Measurements from ENCODE around the gene CHSY1. TPM values are rescaled to one million over a fixed set of nuclear protein-coding genes. Genes with fewer than 3 reads are reported as not detected.

Gene CHSY1
- total and polyA plus RNA-seq, 9 donors: 23.0 to 69.9 (median 33.0) TPM

DNA sequence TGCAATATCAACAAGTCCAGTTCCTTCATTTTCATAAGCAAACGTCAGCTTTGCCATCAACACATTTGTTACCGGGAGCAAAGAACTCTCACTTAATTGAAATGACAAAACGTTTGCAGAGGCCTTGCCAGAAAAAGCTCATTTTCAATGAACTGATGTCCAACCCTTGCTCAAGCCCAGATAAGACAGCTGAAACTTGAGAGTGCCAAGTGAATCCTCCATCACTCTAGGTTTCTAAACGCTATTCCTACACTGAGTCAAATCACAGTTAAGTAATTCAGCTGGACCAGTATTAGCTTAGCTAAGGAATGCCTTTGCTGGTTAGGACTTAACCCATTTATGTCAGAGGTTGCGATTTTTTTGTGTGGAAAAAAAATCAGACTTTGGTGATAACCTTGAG is 11.5 kb downstream of the CHSY1 start:
- WGBS, 3 donors: 7 to 17% (median 13%) methylated on average over 5 of the region's 5 CpGs
- no peaks in the 10 kb centered on the region for H3K9me3 ChIP-seq
- no peak overlapping the region for H3K4me3 ChIP-seq
- peaks cover 42% of the 10 kb centered on the region for H3K4me1 ChIP-seq (ENCODE audit: insufficient read depth)
- peak overlapping the region in 1 of 2 donors; percentile 44 for H3K27ac ChIP-seq
- no peaks in the 10 kb centered on the region for H3K27me3 ChIP-seq
- DNase-seq: peak in 1 of 5 donors; percentile 43
- TF ChIP-seq POLR2A (IDR thresholded peaks at IDR 0.05) (no peak), EP300 (IDR thresholded peaks at IDR 0.05) (no peak)
- TF ChIP-seq, protein P1, sequence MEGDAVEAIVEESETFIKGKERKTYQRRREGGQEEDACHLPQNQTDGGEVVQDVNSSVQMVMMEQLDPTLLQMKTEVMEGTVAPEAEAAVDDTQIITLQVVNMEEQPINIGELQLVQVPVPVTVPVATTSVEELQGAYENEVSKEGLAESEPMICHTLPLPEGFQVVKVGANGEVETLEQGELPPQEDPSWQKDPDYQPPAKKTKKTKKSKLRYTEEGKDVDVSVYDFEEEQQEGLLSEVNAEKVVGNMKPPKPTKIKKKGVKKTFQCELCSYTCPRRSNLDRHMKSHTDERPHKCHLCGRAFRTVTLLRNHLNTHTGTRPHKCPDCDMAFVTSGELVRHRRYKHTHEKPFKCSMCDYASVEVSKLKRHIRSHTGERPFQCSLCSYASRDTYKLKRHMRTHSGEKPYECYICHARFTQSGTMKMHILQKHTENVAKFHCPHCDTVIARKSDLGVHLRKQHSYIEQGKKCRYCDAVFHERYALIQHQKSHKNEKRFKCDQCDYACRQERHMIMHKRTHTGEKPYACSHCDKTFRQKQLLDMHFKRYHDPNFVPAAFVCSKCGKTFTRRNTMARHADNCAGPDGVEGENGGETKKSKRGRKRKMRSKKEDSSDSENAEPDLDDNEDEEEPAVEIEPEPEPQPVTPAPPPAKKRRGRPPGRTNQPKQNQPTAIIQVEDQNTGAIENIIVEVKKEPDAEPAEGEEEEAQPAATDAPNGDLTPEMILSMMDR (IDR thresholded peaks at IDR 0.05): no peak
- no peaks in the 10 kb centered on the region for H3K36me3 ChIP-seq
- intact Hi-C loops (cut with DNase I): loop anchor here in 3 of 4 donors (5.0 to 10.0 kb wide), 4 partner anchors 43 to 106 kb away; no protein-coding TSS in a partner anchor

DNA sequence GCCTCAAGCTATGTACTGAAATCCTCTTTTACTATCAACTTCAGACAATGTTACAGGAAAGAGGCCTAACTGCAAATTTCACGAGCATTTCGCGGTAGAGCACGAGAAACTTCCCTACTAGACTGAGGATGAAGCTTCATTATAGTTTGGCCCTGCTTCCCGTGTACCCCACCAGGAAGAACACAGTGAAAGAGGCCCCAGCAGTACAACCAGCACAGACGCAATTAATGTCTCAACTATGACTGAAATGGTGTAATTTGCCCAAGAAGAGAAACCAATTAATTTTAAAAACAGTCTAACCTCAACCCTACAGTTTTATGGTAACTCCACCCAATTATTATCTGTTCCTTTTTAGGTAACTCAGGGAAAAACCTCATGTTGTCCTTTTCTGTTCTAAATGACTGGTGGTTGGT is 12.1 kb downstream of the CHSY1 start:
- Histone ChIP-seq H3K36me3 (no peaks in the 10 kb centered on the region), H3K27ac (peak overlapping the region in 1 of 2 donors; percentile 44), H3K4me3 (no peak overlapping the region), H3K4me1 (ENCODE audit: insufficient read depth) (peaks cover 36% of the 10 kb centered on the region), H3K27me3 (no peaks in the 10 kb centered on the region), H3K9me3 (no peaks in the 10 kb centered on the region)
- intact Hi-C loops (cut with DNase I): loop anchor here in 3 of 4 donors (5.0 to 10.0 kb wide), 4 partner anchors 42 to 105 kb away; no protein-coding TSS in a partner anchor
- DNase-seq: no peak
- TF ChIP-seq POLR2A (IDR thresholded peaks at IDR 0.05): no peak
- TF ChIP-seq, protein P1 (IDR thresholded peaks at IDR 0.05): no peak
- no peak for TF ChIP-seq EP300 (IDR thresholded peaks at IDR 0.05)
- WGBS, 3 donors: 28 to 54% (median 51%) methylated on average over 6 of the region's 6 CpGs

DNA sequence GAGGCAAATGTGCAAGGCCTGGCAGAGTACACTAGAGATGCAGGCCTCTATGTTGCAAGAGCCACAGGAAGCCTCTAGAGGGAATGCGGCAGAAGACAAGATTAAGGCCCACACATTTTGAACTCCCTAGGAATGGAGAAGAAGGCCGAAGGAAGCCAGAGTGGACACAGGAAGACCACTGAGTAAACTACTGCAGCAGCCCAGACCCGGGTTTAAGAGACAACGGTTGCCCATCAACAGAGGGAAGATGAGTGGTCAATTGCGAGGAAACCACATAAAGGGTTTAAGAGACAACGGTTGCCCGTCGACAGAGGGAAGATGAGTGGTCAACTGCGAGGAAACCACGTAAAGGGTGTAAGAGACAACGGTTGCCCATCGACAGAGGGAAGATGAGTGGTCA is 14.6 kb downstream of the CHSY1 start:
- Histone ChIP-seq H3K27ac (no peak overlapping the region), H3K27me3 (no peaks in the 10 kb centered on the region), H3K36me3 (no peaks in the 10 kb centered on the region), H3K9me3 (no peaks in the 10 kb centered on the region), H3K4me1 (ENCODE audit: insufficient read depth) (peaks cover 25% of the 10 kb centered on the region), H3K4me3 (no peak overlapping the region)
- 86 to 94% (median 91%) methylated on average over 12 of the region's 12 CpGs for WGBS, 3 donors
- no peak for TF ChIP-seq POLR2A (IDR thresholded peaks at IDR 0.05)
- TF ChIP-seq, protein P1 (IDR thresholded peaks at IDR 0.05): no peak
- TF ChIP-seq EP300 (IDR thresholded peaks at IDR 0.05): no peak
- DNase-seq: no peak
- intact Hi-C loops (cut with DNase I): no loop called here

DNA sequence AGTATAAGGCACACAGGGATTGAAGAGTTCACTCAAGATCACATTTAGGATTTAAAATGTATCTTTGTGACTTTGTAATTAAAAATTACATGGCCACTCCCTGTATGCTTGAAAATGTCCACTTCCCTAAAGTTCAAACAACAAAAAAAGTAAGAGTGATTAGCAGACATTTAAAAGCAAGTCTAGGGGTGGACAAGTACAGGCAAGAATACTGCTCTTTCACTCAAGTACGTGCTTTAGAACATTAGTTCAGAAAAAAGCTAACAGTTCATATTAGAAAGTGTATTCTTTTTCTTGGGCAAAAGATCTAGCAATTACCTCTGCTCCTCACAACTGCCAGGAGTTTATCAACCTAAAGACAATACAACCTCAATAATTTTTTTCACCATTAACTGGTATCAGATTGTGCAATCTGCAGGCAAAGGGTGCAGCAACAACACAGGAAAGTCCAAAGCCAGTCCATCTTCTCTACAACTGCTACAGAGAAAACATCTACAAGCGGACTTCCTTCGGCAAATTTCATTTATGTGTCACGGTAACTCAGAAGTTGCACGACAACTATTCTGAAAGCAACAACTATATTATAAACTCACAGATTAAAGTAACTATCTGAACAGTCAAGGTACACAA is 18.1 kb downstream of the CHSY1 start:
- no peaks in the 10 kb centered on the region for H3K27me3 ChIP-seq
- TF ChIP-seq EP300 (IDR thresholded peaks at IDR 0.05) (no peak), POLR2A (IDR thresholded peaks at IDR 0.05) (no peak)
- TF ChIP-seq, protein P1 (IDR thresholded peaks at IDR 0.05): no peak
- intact Hi-C loops (cut with DNase I): no loop called here
- no peaks in the 10 kb centered on the region for H3K36me3 ChIP-seq
- H3K4me1 ChIP-seq (ENCODE audit: insufficient read depth): peaks cover 16% of the 10 kb centered on the region
- no peak overlapping the region for H3K4me3 ChIP-seq
- WGBS, 3 donors: 34 to 70% (median 44%) methylated on average over 5 of the region's 5 CpGs
- no peak for DNase-seq
- no peak overlapping the region for H3K27ac ChIP-seq
- no peaks in the 10 kb centered on the region for H3K9me3 ChIP-seq
